Inflammatory macrophage treated with lipopolysaccharide for 4 hours (primary cell): ENCODE data around the gene FBLN7.
A peak's percentile ranks its signal among the peaks of the same experiment; 100 is the strongest.
"Not testable (repeated sequence)": the region's sequence is repeated elsewhere in the genome, so short reads cannot be mapped to it uniquely, and the experiment has no call there.

Experiments used
- DNase-seq: peaks from one replicate; pipeline ENCODE4 v3.0.0-alpha.2; 2020

FBLN7 gene, protein sequence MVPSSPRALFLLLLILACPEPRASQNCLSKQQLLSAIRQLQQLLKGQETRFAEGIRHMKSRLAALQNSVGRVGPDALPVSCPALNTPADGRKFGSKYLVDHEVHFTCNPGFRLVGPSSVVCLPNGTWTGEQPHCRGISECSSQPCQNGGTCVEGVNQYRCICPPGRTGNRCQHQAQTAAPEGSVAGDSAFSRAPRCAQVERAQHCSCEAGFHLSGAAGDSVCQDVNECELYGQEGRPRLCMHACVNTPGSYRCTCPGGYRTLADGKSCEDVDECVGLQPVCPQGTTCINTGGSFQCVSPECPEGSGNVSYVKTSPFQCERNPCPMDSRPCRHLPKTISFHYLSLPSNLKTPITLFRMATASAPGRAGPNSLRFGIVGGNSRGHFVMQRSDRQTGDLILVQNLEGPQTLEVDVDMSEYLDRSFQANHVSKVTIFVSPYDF

DNA sequence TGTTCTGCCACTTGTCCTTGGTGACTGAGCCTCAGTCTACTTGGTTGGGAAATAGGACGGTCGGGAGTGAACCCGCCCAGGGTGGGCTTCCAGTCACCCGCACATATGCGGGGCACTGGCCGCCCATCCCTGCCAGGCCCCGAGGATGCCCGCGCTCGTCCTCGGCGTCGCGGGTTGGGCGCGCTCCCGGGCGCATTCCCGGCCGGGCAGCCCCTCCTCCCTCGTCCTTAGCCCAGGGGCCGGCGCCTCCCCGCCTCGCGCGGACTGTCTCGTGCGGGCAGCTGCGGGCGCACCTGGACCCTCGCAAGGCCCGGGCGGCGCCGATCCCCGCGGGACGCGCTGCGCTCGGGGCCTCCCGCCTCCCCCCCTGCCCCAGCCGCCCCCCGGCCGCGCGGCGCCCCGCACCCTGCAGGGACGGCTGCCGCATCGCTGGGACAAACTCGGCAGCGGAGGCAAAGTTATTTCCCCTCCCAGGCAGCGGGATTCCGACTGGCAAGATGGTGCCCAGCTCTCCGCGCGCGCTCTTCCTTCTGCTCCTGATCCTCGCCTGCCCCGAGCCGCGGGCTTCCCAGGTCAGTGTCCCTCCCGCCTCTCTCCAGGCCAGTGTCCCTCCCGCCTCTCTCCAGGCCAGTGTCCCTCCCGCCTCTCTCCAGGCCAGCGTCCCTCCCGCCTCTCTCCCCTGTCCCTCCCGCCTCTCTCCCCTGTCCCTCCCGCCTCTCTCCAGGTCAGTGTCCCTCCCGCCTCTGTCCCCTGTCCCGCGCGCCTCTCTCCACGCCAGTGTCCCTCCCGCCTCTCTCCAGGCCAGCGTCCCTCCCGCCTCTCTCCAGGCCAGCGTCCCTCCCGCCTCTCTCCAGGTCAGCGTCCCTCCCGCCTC lies at the start of gene FBLN7:
FBLN7 (plus strand) TSS at position 227 of the 874 bp plus-strand sequence; CDS start at position 498, 271 bp downstream.
- DNase-seq: no peak

DNA sequence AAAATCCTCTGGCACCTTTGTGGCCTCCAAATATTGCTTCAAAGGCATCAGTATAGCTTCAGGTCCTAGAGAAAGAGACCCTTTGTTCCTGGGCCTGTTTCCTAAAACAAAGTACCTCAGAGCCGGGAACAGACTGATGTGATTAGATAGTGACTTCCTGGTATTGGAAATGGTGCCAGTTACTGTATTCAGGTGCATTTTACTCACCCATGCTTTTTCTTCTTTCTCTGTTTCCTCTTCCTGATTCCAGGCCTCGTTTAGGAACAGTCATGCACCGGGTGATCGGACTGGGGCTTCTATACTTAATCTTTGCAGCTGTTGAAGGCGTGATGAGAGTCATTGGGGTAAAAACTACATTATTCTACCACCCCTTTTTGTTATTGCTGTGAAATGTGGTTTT lies 48.8 kb upstream of the FBLN7 start:
- no peak for DNase-seq

DNA sequence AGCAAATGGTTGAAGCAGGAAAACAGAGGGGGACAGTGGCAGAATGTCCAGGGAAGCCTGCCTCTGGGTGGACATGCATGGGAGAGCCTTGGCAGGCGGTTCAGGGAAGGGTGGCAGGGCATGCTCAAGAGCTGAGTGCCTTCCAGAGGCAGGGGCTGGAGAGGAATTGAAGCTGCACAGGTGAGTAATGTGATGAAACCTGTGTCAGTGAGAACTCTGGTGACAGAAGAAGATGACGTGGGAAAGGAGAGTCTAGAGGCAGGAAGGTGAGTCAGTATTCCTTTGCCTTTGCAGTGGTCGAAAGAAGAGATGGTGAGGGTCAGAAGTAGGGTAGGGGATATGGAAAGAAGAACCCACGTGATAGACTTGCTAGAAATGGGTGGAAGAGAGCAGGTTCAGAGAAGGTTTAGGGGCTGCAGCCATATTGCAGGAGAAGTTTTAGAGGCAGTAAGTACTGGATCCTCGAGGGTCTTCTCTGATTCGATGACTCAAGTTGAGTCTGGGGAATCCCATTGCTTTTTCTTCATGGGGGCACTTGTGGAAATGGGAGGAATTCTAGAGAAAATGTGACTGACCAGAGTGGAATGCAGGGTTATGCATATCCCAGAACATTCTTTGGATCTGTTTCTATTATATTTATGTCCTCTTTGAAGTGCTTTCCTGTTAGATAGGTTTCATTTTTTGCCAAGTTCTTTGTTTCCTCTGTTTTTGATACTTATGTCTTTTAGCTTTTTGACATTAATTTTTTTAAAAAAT lies 45.7 kb upstream of the FBLN7 start:
- no peak for DNase-seq

DNA sequence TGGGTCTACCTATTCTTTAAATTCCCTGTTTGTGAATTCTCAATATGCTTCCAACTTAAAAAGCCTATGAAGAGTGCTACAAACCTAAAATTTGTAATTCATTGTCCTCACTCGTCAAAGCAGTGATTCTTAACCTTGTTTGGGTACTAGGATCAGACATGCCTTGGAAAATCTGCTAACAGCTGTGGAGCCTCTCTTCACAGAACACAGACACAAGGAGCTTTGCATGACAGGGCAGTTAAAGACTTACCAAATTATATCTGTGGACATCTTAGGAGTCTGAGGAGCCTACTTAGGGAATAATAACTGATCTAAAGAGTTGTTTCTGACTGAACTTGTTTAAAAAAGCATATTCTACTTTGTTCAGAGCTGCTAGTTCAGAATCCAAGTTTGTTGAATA lies 45.0 kb upstream of the FBLN7 start:
- no peak for DNase-seq

DNA sequence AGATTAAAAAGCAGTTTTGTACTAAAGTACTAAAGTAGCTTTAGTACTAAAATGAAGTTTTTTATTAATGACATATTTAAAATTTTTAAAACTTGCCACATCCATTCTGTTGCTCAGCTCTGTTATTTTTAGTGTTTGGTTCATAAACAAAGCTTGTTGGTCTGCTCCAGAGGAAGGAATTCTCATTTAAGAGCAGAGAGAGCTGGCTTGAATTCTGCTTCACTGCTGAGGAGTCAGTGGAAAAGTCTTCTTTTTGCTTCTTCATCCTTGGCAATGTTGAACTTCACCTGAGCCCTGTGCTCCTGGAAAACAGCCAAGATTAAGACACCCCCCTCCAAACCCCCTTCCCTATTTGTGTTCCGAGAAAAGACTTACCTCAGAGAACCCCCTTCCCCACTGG lies 42.5 kb upstream of the FBLN7 start:
- DNase-seq: no peak

DNA sequence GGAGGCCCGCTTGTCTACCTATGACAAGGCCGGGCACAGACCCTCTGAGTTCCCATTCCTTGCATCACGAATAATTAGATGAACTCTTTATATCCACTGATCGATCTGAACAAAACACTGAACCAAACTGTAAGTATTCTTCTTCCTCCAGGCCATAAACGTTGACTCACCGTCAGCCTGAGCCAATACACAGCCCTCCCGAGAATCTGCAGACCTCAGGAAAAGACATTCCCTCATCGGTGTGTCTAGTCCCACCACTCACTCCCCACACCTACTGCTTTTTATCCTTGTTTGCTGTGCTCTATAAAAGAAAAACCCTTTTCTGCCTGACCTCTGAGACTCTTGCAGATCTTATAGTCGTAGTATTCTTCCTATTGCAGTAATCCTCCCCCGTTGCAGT lies 42.1 kb upstream of the FBLN7 start:
- DNase-seq: no peak

DNA sequence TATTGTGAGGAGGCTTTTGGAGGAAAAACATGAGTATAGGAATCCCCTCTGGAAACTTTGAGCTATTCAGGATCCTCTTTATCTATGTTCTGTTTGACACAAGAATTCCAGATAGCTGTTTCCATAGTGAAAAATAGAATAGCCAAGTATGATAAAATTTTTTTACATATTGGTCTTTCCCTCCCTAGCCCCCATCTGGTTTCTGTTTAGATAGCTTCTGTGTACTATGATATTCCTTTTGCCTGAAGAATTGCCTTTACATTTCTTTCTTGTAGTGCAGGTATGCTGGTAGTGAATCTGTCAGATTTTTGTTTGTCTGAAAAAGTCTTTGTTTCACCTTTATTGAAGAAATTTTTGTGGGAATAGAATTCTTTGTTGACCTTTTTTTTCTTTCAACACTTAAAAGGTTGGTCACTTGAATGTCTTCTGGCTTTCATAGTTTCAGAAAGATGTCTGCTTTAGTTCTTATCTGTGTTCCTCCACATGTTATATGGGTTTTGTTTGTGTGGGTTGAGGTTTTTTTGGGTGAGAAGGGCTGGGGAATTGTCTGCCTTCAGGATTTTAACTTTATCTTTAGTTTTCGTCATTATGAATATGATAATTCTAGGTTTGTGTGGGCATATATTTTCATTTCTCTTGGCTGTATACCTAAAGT lies 29.9 kb upstream of the FBLN7 start:
- DNase-seq: no peak

DNA sequence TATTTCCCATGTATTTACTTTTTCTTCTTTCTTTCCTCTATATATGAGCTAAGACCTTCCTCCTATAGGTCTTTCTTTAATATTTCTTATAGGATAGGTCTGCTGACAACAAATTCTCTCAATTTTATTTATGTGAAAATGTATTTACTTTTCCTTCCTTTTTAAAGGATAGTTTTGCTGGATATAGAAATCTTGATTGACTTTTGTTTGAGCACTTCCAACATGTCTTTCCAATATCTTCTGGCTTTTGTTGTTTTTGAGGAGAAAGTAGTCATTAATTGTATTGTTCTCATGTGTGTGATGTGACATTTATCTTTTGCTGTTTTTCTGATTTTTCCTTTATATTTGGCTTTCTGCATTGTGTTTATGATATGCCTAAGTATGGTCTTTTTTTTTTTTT lies 28.9 kb upstream of the FBLN7 start:
- no peak for DNase-seq

DNA sequence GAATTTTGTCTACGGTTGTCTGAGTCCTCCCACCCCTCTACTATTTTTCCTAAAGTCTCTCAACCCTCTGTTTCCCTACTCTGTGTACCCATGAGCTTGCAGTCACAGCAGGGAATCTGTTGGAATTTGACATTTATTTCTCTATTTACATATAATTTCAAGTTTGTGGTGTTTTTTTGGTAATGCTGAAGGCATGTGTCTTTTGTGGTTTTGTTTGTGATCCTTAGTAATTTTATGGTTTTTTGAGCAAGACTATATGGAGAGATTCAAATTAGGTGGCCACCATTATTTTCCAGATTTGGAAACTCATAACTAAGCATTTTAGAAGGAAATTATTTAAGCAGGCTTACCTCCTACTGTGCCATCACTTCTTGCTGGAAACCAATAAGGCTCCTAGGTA lies 27.2 kb upstream of the FBLN7 start:
- no peak for DNase-seq

DNA sequence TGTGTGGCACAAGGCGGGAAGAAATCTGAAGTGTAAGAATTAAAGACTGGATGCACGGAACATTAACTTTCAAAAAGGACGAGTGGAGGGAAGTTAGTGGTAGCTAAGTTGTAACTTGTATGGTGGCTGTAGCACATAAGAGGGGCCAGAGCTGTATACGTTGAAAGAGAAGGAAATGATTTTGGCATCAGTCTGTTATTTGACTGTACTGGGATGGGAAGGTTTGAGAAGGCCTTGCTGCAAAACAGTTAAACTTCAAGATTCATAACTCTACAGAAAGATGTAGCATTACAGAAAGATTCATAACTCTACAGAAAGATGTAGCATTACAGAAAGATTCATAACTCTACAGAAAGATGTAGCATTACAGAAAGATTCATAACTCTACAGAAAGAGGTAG lies 24.8 kb upstream of the FBLN7 start:
- not testable (repeated sequence) for DNase-seq

DNA sequence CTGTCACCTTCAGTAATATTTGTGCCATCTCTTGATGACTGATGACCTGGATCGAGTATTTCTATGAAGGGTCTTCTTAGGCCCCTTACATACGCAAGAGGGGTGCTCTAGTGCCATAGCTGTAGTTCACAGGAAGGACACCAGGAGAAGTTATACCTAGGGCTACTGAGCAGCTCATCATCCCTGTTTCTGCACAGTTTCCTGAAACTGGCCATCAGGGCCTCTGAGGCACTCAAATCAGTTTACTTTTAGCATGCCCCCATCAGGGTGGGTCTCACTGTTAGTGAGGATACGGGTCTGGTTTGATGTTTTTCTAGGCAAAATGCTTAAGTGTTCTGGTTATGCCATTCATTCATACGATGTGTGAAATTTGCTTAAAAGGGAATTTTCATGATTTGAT lies 20.0 kb upstream of the FBLN7 start:
- DNase-seq: no peak

DNA sequence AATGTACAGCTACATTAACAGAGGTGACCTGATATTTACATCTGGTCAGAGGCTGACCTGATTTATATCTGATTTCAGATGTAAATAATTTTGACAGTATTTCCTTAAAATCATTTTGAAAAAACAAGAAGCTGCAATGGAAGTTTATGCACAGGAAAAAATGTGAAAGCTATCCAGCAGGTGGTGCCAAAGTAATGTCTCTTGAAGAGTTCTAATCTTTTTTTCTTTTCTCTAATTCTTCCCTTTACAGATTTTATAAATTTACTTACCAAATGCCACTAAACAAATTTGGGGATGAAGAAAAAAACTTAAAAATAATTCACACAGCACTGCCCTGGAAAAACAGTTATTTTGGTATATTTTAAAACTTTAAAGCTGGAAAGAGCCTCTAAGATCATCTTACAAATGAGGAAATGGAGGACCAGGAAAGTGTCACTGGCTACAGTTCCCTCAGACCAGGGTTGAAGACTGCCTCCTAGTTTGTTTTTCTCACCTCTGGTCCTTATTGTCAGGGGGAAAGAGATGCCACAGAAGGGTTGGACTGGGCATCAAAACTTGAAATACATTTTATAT lies 16.4 kb upstream of the FBLN7 start:
- DNase-seq: peak; percentile 34

DNA sequence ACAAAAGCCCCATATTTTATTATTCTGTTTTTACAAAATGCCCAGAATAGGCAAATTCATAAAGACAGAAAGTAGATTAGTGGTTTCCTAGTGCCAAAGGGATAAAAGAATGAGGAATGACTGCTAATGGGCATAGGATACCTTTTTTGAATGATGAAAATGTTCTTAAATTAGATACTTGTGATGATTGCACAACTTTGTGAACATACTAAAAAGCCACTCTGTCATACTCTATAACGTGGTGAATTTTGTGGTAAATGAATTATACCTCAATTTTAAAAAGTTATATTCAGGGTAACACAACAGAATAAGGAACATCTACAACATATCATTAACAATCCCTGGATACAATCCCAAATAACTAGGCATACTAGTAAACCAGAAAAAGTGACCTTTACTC lies 9.1 kb upstream of the FBLN7 start:
- no peak for DNase-seq

DNA sequence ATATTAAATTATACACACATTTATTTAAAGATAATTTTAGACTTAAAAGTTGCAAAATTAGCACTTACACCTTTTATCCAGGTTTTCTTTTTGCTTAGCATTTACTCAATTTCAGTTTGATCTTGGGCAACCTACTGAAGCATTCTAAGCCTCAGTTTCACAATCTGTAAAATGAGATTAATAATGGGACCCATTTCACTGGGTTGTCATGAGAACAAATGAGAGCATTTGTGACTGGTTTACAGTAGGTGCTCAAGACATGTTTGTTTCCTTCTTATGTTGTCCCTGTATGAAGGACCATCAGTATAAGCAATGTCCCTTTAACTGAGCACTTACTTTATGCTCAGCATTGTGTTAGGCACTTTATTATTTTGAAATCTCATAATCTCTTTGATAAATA lies 4.8 kb upstream of the FBLN7 start:
- no peak for DNase-seq

DNA sequence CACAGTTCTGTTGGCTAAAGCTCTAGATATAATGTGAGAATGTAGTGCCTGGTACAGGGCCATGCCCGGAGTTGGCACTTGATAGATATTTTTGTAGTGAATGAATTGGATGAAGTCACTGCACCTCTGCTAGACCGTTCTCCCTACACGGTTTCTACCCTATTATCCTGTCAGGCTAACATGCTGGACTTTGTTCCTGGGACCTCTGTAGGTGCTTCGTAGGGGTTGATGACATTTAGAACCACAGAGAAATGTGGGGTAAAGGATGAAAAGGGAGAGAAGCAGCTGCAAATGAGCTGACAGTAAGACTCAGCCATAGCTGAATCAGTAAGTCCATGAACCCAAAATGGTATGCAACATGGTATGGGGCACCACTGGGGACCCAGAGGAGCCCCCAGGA lies 4.1 kb upstream of the FBLN7 start:
- DNase-seq: no peak

DNA sequence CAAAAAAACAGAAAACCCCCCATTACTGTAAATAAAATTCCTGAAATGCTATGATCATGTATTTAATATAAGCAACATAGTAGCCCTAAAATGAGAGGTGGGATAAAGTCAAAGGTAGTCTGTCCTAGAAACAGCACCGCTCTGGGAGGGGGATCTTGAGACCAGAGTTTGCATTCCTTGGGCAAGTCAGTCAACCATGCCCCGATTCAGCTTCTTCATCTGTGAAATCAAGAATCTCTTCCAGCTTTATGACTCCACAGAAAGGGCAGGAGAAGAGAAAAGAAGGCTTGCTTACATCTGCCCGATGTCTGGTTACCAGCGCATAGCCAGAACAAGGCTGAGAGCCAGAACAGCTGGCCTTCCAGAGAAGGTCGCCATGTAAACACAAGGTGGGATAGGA lies 2.1 kb upstream of the FBLN7 start:
- DNase-seq: no peak

DNA sequence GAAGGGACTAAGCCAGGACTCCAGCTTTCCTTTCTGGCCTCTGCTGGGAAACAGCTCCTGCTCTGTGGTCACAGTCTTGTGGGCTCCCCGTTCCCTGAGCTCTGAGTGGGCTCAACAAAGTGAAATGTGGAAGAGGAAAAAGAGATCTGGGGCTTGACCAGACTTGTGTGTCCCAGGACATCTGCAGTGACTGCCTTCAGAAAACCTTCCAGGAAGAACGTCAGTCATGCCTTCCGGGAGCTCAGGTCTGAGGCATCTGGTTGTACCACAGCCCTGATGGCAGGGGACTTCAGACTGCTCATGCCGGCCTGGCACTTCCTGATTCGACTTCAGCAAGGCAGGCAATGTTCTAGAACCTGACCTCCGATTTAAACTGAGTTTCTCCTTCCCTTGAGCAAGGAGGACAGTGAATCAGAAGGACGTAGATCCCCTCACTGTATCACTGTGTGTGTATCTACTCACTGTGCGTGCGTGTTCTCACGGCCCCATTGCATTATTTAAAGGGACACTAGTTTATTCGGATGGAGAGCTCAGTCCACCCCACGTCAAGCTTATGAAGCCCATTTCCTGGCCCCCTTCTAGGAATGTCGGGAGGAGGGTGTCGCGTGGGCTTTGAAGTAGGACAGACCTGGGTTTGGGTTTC lies 548 bp upstream of the FBLN7 start:
- peak; percentile 35 for DNase-seq

DNA sequence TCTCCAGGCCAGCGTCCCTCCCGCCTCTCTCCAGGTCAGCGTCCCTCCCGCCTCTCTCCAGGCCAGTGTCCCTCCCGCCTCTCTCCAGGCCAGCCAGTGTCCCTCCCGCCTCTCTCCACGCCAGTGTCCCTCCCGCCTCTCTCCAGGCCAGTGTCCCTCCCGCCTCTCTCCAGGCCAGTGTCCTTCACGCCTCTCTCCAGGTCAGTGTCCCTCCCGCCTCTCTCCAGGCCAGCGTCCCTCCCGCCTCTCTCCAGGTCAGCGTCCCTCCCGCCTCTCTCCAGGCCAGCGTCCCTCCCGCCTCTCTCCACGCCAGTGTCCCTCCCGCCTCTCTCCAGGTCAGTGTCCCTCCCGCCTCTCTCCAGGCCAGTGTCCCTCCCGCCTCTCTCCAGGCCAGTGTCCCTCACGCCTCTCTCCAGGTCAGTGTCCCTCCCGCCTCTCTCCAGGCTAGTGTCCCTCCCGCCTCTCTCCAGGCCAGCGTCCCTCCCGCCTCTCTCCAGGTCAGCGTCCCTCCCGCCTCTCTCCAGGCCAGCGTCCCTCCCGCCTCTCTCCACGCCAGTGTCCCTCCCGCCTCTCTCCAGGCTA lies 939 bp downstream of the FBLN7 start:
- DNase-seq: not testable (repeated sequence)

DNA sequence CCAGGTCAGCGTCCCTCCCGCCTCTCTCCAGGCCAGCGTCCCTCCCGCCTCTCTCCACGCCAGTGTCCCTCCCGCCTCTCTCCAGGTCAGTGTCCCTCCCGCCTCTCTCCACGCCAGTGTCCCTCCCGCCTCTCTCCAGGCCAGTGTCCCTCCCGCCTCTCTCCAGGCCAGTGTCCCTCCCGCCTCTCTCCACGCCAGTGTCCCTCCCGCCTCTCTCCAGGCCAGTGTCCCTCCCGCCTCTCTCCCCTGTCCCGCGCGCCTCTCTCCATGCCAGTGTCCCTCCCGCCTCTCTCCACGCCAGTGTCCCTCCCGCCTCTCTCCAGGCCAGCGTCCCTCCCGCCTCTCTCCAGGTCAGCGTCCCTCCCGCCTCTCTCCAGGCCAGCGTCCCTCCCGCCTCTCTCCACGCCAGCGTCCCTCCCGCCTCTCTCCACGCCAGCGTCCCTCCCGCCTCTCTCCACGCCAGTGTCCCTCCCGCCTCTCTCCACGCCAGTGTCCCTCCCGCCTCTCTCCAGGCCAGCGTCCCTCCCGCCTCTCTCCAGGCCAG lies 1.5 kb downstream of the FBLN7 start:
- not testable (repeated sequence) for DNase-seq

DNA sequence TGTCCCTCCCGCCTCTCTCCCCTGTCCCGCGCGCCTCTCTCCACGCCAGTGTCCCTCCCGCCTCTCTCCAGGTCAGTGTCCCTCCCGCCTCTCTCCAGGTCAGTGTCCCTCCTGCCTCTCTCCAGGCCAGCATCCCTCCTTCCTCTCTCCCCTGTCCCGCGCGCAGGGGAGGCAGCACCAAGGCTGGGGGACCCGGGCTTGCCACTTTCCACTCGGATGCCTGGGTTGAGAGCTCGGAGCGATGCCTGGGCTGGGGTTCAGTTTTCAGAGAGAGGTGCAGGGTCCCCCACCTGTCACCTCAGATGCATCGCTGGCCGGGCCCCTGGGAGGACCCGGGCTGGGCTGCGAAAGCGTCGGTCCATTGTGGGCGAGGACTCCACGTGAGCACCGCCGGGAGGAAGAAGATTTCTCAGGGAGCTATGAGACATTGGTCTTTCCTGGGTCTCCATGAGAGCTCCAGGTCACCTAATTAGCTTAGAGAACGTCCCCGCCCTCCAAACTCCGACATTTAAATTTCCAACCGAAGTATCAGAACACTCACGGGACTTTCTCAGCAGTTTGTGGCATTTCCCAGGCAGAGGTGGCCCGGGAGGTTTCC lies 2.1 kb downstream of the FBLN7 start:
- DNase-seq: no peak
